WERI-Rb-1 (cell line): Measurements from ENCODE around the gene BZW2.
A peak's percentile ranks its signal among the peaks of the same experiment; 100 is the strongest.

ENCODE experiments used
- DNase-seq: peaks from one replicate; pipeline ENCODE4 v3.0.0-alpha.2; 2020
- H3K27ac ChIP-seq: fragments of 250-450 bp; sonication (Bioruptor Pico); 2 replicates; pipeline ENCODE4 v1.5.1; 2020; ENCODE audit warnings: mild to moderate bottlenecking, moderate library complexity
- H3K27me3 ChIP-seq: fragments of 250-450 bp; sonication (Bioruptor Pico); 2 replicates; pipeline ENCODE4 v1.5.1; 2021; ENCODE audit warnings: mild to moderate bottlenecking, low read depth, moderate library complexity; ENCODE audit not compliant: insufficient read depth, severe bottlenecking
- H3K36me3 ChIP-seq: fragments of 250-450 bp; sonication (Bioruptor Pico); 2 replicates; pipeline ENCODE4 v1.5.1; 2020; ENCODE audit warnings: mild to moderate bottlenecking, moderate library complexity
- H3K4me3 ChIP-seq: 2 replicates; pipeline ENCODE4 v1.5.1; 2011; ENCODE audit warnings: low read depth, mild to moderate bottlenecking, control low read depth, low read length
- H3K9me3 ChIP-seq: fragments of 250-450 bp; sonication (Bioruptor Pico); 2 replicates; pipeline ENCODE4 v1.5.1; 2021; ENCODE audit warnings: mild to moderate bottlenecking, moderate library complexity; ENCODE audit not compliant: severe bottlenecking
- TF ChIP-seq, protein P1 (sequence below): IDR thresholded peaks from 2 replicates; pipeline ENCODE4 v1.5.1; 2011; ENCODE audit warnings: low read depth, mild to moderate bottlenecking, control low read depth, inconsistent platforms, low read length

Gene BZW2

DNA sequence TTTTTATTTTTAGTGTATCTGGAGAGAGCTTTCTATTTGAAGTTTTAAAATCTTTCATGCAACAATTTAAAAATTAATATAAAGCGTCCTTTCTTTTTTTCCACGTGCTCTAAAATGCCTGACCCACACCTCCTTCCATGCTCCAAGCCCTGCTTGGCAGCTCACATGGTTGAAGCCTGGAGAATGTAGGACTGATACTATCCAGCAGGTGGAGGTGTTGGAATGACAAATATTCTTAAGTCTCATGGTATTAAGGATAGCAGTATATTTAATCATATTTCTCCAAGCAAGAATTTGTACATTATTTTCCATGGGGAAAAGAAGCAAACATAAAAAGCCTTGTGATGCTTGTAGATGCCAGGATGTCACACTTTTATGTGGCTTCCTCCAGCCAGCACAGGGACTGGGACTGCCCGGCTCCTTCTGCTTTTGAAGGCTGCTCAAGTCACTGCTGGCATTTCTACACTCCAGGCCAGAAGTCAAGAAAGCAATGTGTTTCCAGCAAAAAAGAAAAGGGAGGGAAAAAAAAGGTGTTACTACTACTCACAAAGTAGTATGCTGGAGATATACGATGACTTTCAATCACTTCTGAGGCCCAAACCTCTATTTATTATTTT lies 49.7 kb downstream of the BZW2 start:
- Histone ChIP-seq H3K9me3 (no peaks in the 10 kb centered on the region), H3K27me3 (no peaks in the 10 kb centered on the region), H3K27ac (no peak overlapping the region), H3K4me3 (no peak overlapping the region), H3K36me3 (peaks cover 75% of the 10 kb centered on the region)
- DNase-seq, result peak; percentile 32
- TF ChIP-seq, protein P1, sequence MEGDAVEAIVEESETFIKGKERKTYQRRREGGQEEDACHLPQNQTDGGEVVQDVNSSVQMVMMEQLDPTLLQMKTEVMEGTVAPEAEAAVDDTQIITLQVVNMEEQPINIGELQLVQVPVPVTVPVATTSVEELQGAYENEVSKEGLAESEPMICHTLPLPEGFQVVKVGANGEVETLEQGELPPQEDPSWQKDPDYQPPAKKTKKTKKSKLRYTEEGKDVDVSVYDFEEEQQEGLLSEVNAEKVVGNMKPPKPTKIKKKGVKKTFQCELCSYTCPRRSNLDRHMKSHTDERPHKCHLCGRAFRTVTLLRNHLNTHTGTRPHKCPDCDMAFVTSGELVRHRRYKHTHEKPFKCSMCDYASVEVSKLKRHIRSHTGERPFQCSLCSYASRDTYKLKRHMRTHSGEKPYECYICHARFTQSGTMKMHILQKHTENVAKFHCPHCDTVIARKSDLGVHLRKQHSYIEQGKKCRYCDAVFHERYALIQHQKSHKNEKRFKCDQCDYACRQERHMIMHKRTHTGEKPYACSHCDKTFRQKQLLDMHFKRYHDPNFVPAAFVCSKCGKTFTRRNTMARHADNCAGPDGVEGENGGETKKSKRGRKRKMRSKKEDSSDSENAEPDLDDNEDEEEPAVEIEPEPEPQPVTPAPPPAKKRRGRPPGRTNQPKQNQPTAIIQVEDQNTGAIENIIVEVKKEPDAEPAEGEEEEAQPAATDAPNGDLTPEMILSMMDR, result peak; percentile 21; the same call in 1 of the 2 replicates

- Histone ChIP-seq H3K4me3 (no peak overlapping the region), H3K27ac (no peak overlapping the region), H3K9me3 (no peaks in the 10 kb centered on the region), H3K27me3 (no peaks in the 10 kb centered on the region), H3K36me3 (peaks cover 70% of the 10 kb centered on the region)
- TF ChIP-seq, protein P1, result no peak
- DNase-seq, result no peak
Measured at GRCh38 chr7:16697507-16698199, 51.7 kb downstream of the BZW2 start.

- Histone ChIP-seq H3K27ac (no peak overlapping the region), H3K36me3 (peaks cover 69% of the 10 kb centered on the region), H3K27me3 (no peaks in the 10 kb centered on the region), H3K9me3 (no peaks in the 10 kb centered on the region), H3K4me3 (no peak overlapping the region)
- no peak for DNase-seq
- TF ChIP-seq, protein P1, result no peak
Measured at GRCh38 chr7:16698200-16698905, 52.4 kb downstream of the BZW2 start.

GRCh38 chr7:16702441-16702840 lies 56.5 kb downstream of the BZW2 start:
- Histone ChIP-seq H3K36me3 (peaks cover 64% of the 10 kb centered on the region), H3K4me3 (no peak overlapping the region), H3K9me3 (no peaks in the 10 kb centered on the region), H3K27ac (no peak overlapping the region), H3K27me3 (no peaks in the 10 kb centered on the region)
- no peak for DNase-seq
- TF ChIP-seq, protein P1, result peak; percentile 15; the same call in 1 of the 2 replicates

GRCh38 chr7:16708511-16708910 lies 62.5 kb downstream of the BZW2 start:
- Histone ChIP-seq H3K27ac (no peak overlapping the region), H3K9me3 (no peaks in the 10 kb centered on the region), H3K36me3 (peaks cover 28% of the 10 kb centered on the region), H3K4me3 (no peak overlapping the region), H3K27me3 (no peaks in the 10 kb centered on the region)
- no peak for DNase-seq
- TF ChIP-seq, protein P1, result no peak
